Left ventricle myocardium inferior (tissue), 1 donor: ENCODE results near the gene RPN2. TPM values are rescaled to one million over a fixed set of nuclear protein-coding genes. Genes with fewer than 3 reads are reported as not detected.

Source experiments
- DNase-seq: peaks from one replicate; pipeline ENCODE4 v3.0.0-alpha.2; 2020
- H3K27ac ChIP-seq: fragments of 200-600 bp; replicated peaks from 2 replicates; pipeline ENCODE4 v1.8.0; 2021
- H3K27me3 ChIP-seq: fragments of 200-600 bp; 2 replicates; pipeline ENCODE4 v1.8.0; 2021; ENCODE audit warnings: low read depth
- H3K36me3 ChIP-seq: fragments of 200-600 bp; 2 replicates; pipeline ENCODE4 v1.8.0; 2021
- H3K4me1 ChIP-seq: fragments of 200-600 bp; 2 replicates; pipeline ENCODE4 v1.8.0; 2021
- H3K4me3 ChIP-seq: fragments of 200-600 bp; 2 replicates; pipeline ENCODE4 v1.8.0; 2021; ENCODE audit warnings: mild to moderate bottlenecking, moderate library complexity
- H3K9me3 ChIP-seq: fragments of 200-600 bp; replicated peaks from 2 replicates; pipeline ENCODE4 v1.8.0; 2021
- CTCF ChIP-seq: fragments of 200-600 bp; IDR thresholded peaks from 2 replicates; pipeline ENCODE4 v1.8.0; 2021; ENCODE audit warnings: antibody characterized with exemption, mild to moderate bottlenecking, borderline replicate concordance
- intact Hi-C: fragments of 100-400 bp; cut with micrococcal nuclease; formaldehyde crosslinking; loops from one replicate; pipeline ENCODE4 v1.11.0; 2022
- total RNA-seq: library from RNA; stranded (reverse); fragmentation: NEBNext Ultra II Directional; extraction: Animal tissue kit (Norgen Biotek cat#: 25700); gene quantifications from one replicate; pipeline ENCODE4 v1.2.1, GENCODE V29; 2021
- donor health status: DM: no; HTN: yes; CAD: no; lungs with severe emphysema.

Gene RPN2
- total RNA-seq, 1 donor from 2014 or later, result 81.4 TPM

DNA sequence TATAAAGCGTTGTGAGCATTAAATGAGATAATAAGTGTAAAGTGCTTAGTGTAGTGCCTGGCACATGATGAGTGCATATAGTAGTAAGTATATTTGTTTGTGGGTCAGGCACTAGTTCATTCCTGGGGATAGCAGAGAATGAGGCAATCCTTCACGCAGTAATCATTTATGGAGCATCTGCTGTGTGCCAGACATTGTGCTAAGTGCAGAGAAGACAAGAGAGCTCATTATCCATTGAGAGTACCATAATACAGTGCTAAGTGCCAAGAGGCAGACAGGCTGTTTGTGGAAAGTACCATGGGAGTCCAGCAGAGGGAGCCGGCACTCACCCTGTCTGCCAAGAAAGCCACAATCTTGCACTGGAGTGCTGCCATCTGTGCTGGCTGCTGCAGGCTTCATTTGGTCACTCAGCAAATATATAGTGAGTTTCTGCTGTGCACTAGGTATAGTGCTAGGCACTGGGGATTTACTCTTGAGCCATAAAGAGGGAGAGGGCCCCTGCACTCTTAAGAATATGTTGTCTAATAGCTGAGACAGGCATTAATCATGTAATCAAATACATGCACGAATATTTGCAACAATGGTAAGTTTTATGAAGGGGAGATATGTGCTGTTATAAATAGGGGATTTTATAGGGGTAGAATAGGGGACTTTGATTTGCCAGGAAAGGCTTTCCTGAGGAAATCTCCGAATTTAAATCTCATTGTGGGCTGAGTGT lies 13.2 kb downstream of the RPN2 start:
- peaks cover 57% of the 10 kb centered on the region for H3K4me1 ChIP-seq
- peak; percentile 97 for TF ChIP-seq CTCF
- peak overlapping the region; percentile 22 for H3K27ac ChIP-seq
- no peaks in the 10 kb centered on the region for H3K9me3 ChIP-seq
- no peak overlapping the region for H3K4me3 ChIP-seq
- H3K36me3 ChIP-seq, result peaks cover 11% of the 10 kb centered on the region
- no peaks in the 10 kb centered on the region for H3K27me3 ChIP-seq
- peak; percentile 90 for DNase-seq
- intact Hi-C loops, result no loop called here

DNA sequence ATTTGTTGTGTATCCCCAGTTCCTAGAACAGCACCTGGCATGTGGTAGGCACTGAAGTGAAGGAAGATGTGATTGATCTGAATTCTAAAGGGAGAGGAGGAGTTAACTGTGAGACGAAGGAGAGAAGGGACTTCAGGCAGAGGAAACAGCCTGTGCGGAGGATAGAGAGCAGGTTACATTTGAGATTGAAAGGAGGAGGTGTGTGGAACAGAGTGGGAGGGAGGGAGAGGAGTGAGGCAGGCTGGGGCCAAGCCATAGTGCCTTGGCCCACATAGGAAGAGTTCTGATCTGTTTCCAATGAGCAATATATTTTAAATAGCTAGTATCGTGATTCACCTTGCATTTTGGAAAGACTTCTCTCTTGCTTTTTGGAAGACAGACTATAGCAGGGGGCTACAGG lies 14.1 kb downstream of the RPN2 start:
- intact Hi-C loops, result no loop called here
- H3K27me3 ChIP-seq, result no peaks in the 10 kb centered on the region
- no peak overlapping the region for H3K27ac ChIP-seq
- H3K36me3 ChIP-seq, result peaks cover 10% of the 10 kb centered on the region
- no peaks in the 10 kb centered on the region for H3K9me3 ChIP-seq
- no peak for DNase-seq
- peaks cover 57% of the 10 kb centered on the region for H3K4me1 ChIP-seq
- TF ChIP-seq CTCF, result no peak
- H3K4me3 ChIP-seq, result no peak overlapping the region

DNA sequence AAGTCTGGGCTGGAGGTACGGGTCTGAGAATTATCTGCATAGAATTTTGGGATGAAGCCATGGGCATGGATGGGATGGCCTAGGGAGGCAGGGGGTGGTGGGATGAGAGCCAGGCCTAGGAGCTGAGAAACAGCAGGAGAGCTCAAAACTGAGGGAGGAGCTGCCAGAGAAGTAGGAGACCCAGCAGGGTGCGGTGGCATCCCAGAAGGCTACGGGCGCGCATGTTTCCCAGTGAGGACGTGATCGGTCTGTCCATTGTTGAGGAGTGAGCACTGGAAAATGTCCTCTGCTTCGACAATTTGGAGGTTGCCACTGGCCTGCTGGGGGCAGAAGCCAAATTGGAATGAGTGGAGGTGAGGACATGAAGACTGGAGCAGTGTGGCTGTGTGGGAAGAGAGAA lies 14.7 kb downstream of the RPN2 start:
- no peak for DNase-seq
- Histone ChIP-seq H3K4me1 (peaks cover 57% of the 10 kb centered on the region), H3K4me3 (no peak overlapping the region), H3K36me3 (peaks cover 10% of the 10 kb centered on the region), H3K27me3 (no peaks in the 10 kb centered on the region), H3K9me3 (no peaks in the 10 kb centered on the region), H3K27ac (no peak overlapping the region)
- intact Hi-C loops, result no loop called here
- no peak for TF ChIP-seq CTCF

DNA sequence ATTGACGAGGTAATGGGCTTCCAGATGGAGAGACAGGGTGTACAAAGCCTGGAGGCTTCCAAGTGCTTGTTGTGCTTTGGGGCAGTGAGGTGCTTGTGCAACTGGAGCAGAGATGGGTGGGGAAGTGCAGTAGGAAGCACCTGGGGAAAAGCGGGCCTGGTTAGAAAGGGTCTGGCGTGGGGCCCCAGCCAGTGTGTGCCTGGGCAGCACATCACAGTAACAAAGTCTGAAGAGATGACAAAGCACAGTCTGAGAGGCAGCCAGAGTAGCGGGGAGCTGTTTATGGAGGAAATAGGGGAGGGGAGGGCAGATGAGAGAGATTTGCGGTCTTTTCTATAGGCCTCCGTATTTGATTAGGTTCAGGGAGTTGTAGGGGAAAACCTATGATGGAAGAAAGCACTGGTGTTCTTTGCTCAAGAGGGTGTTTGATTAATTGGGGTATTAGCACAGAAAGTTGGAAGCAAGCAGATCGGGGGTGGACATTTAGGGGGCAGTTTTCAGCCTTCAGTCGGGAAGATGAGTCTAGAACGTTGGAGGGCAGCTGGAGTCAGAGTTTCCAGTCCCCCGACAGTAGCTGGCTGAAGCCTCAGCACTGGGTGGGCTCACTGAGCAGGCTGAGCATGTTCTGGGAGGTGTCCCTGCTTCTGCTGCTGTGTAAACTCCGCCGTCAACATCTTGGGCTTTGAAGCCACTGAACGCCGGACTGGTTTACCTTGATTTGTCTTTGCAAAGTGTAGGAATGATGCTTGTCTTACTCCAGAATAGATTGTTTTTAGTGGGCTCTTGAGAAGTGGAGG lies 15.7 kb downstream of the RPN2 start:
- no peak for TF ChIP-seq CTCF
- no peak for DNase-seq
- H3K27me3 ChIP-seq, result no peaks in the 10 kb centered on the region
- H3K27ac ChIP-seq, result no peak overlapping the region
- H3K9me3 ChIP-seq, result no peaks in the 10 kb centered on the region
- H3K4me1 ChIP-seq, result peaks cover 60% of the 10 kb centered on the region
- intact Hi-C loops, result loop anchor here (5.0 kb wide), 1 partner anchor 337 kb away; no protein-coding TSS in a partner anchor
- peaks cover 20% of the 10 kb centered on the region for H3K36me3 ChIP-seq
- H3K4me3 ChIP-seq, result no peak overlapping the region

GRCh38 chr20:37198932-37199660 lies 20.0 kb downstream of the RPN2 start:
- peaks cover 28% of the 10 kb centered on the region for H3K4me1 ChIP-seq
- no peak overlapping the region for H3K4me3 ChIP-seq
- DNase-seq, result no peak
- no peak for TF ChIP-seq CTCF
- no peak overlapping the region for H3K27ac ChIP-seq
- no peaks in the 10 kb centered on the region for H3K27me3 ChIP-seq
- H3K9me3 ChIP-seq, result no peaks in the 10 kb centered on the region
- intact Hi-C loops, result loop anchor here (5.0 kb wide), 1 partner anchor 333 kb away; no protein-coding TSS in a partner anchor
- peaks cover 49% of the 10 kb centered on the region for H3K36me3 ChIP-seq
